ENCODE results near the gene TNNI3K.

GRCh38 chr1:74334147-74334546 is 99.0 kb downstream of the TNNI3K start:
- TF ChIP-seq EZH2 (IDR thresholded peaks at IDR 0.05; ENCODE audit: borderline replicate concordance, low read length) (no peak), CTCF (IDR thresholded peaks at IDR 0.05; ENCODE audit: low read length) (no peak)

Data from OCI-LY1 (cell line).